GM18526 (cell line): Measurements from ENCODE around the gene GNG13.

Experiments
- POLR2A ChIP-seq: IDR thresholded peaks from 3 replicates; pipeline ENCODE4 v1.6.1; 2011; ENCODE audit not compliant: insufficient read length; ENCODE audit errors: extremely low read depth

GNG13 gene

DNA sequence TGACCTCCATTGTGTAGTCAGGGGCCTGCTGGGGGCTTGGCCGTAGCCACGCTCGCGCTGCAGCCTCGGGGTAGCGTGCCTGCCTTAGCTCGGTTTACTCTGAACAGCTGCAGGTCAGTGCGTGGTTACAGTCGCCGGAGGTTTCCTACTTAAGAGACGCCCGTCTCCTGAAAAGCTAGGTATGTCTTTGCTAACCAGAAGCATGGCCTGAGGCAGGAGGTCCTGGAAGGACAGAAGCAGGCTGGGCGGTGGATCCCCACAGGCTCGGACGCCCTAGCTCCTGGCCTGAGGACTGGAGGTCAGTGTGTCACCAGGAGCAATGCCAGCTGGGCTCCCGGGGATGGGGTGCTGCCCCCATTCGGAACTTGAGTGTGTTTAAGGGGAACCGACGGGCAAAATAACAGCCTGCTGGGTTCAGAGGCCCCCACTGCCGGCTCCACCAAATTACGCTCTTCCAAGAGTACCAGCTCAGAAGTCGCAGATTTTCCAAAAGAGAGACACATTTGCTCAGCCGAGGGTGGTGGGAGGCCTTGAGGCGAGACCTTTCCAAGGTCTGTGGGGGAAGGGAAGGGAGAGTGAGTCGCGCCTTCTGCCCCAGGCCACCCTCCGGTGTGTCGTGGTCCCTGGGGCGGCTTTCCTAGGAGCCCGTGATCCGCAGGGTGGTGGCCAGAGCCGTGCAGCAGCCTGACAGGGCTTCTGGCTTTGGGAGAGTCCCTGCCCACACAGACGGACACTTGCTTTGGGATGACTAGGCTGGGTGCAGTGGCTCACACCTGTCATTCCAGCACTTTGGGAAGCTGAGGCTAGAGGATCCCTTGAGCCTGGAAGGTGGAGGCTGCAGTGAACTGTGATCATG is 3.9 kb upstream of the GNG13 start:
- TF ChIP-seq POLR2A, result no peak

DNA sequence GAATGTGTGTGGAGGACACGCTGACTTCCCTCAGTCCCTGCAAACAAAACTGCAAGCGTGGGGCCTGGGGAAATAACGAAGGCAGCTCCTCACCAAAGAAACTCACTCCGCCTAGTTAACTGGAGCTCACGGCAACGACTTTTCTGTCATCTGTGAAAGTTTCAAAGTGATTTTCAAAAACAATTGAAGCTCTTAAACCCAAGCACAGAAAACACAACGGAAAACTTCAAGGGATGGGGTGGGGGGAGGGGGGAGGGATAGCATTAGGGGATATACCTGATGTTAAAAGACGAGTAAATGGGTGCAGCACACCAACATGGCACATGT is 3.2 kb upstream of the GNG13 start:
- no peak for TF ChIP-seq POLR2A

DNA sequence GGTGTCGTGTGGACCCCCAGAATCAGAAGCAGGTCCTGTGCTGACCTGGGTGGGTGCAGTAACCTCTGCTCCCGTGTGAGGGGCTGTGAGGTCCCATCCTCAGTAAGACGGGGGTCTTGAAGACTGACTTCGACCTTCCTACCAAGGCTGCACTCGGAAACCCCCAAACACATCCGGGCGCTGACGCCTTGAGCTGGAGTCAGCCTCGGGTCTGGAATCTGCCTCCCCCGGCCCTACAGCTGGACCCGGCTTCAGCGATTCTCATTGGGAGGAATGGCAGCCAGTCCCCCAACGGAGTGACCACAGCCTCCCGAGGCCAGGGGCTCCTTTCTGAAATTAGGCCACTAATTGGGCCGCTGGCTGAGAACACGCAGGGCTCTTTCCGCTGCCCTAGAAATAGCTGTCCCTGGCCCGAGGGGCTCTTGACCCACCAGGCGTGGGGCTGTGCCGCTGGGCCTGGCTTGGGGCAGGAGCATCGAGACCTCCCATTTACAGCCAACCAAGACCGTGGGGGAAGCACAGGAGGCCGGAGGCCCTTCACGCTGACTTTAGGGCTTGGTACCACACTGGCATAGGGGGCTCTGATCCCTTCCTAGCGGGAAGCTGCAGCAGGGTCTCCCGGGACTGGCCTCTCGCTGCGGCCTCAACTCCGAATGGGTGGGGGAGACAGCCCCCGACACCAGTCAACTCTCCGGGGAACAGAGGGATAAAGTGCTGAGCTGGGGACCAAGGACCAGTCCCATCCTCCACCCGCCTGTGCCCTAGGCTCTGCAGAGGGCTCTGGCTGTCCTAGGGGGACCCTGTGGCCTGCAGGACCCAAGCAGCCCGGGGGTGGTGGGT is 2.6 kb upstream of the GNG13 start:
- TF ChIP-seq POLR2A, result no peak

DNA sequence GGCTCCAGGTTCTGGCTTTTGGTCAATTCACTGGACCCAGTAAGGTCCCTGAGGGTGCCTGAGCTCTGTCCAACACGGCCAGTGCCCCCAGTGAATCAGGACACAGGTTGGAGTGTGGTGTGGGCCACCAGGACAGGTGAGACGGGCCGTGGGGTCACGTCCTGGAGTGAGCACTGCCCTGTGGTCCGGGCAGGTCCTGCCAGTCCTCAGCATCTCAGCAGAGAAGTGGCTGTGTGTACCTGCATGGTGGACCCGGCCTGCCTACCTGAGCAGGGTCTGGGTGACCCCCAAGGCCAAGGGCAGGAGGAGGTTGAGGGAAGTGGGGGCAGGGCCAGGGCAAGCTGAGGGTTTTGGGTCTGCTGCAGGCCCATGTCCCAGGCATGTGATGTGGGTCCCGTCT is 1.9 kb upstream of the GNG13 start:
- no peak for TF ChIP-seq POLR2A

DNA sequence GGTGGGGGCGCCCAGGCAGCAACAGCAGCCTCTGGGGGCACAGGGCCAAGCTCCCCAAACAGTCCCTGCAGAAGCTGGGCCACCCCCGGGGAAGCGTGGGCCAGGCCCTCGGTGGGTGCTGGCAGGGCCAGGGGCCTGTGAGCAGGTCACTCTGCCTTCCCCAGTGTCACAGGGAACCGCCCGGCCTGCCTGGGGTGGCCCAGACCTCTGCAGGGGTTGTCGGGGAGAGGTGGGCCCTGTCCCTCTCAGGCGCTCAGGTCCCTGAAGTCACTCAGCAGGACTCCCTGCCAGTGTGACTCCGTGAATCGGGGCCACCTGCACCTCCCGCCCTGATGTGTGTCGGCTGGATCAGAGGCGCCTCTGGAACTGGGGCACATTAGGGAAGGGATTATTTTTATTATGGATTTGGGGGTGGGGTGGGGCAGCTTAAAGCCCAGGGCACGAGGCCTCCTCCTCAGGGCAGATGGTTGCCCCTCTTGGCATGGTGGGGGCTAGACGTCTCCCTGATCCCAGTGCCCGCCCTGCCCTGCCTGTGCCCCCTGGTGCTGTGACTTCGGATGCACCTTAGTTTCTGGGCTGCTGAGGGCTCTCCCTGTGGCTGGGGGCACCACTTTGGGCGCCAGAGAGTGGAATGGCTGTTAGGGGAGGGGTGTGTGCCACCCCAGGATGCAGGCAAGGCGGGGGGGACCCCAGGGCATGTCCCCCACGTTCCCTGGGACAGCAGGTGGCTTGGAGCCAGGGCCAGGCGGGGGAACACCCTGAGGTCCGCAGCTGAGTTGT is 1.2 kb upstream of the GNG13 start:
- no peak for TF ChIP-seq POLR2A

DNA sequence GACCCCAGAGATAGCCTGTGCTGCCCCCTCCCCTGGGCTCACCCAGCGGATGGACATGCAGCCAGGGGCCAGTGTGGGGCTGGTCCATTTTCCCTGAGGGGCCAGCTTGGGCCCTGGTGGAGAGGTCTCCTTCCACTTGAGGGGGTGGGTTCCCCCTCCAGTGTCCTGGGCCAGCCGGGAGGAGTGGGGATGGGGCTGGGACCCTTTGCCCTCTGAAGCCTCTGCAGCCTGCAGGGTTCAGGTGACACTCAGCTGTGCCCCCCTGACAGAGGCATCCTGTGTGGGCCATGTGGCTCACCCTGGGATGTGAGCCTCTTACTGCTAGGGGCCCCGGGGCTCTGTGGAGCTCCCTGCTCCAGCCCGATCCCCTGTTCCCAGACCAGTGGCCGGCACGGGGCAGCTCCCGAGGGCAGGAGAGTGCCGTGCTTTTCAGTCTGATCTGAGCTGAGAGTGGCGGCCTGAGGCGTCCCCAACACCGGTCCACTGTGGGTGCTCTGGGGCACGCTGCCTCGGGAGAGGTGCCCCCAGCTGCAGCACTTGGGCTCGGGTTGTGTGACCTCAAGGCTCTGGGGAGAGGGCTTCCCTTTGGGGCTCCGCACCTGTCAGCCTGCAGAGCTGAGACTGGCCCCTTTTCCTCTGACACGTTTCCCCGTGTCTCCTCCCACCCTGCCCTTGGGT is 439 bp upstream of the GNG13 start:
- TF ChIP-seq POLR2A, result no peak

DNA sequence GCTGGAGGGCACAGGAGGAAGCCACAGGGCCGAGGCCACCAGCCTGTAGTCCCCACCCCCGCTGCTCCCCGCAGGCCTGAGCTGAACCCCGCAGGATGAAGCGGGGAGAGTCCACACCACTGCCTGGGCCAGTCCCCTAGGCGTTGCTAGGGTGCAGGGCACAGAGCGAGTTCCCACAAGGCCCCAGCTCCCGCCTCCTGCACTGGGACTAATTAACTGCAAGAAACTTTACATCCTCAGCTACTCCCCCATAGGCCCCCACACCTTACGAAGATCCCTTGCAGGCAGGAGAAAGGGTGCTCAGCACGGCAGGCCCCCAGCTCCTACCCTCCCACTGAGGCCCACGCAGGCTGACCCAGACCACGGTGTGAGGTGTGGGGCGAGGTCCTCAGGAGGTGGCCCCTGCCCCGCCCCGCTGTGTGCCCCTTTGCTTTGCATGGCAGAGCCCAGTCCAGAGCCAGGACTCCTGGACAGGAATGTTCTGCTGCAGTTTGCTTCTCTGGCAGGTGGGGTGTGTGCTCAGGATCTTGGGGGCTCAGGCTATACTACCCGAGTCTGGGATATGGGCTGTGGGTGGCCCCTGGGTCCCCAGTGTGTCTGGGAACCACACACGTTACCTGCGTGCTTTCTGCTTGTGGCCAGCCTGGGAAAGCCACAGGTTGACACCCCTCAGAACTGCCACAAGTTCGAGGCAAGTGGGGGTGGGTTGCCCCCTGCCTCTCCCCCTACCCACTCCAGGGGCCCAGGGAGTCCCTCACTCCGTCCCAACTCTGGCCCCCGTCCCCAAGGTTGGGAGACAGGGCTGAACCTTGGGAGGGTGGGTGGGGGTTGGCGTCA is 1.2 kb downstream of the GNG13 start:
- TF ChIP-seq POLR2A, result no peak

DNA sequence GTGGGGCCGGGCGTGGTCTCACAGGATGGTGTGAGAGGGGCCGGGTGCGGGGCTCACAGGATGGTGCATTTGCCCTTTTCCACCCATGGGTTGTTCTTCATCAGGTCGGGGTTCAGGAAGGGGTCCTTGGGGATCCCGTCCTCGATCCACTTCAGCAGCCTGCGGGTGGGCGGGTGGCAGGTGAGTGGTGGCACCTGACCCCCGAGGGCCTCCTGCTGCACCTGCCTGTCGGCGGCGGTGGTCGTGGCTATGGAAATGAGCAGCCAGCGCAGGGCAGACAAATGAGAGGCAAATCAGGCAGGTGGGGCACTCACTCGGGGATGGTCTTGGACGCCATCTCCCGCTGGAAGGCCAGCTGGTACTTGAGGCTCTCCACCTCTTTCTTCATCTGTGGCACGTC is 1.9 kb downstream of the GNG13 start:
- TF ChIP-seq POLR2A, result no peak

DNA sequence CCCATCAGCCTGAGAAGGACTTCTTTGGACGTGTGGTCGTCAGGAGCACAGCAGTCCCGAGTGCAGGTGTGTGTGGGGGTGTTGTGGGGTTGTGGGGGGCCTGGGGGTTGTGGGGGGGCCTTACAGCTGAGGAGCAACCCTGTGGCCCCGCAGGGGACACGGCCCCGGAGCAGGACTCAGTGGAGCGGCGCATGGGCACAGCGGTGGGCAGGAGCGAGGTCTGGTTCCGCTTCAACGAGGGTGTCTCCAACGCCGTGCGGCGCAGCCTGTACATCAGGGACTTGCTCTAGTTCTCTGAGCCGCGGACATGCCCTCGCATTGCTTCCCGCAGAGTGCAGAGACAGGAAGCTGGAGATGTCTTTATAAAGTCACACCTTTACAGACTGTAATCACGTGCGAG is 2.8 kb downstream of the GNG13 start:
- no peak for TF ChIP-seq POLR2A

DNA sequence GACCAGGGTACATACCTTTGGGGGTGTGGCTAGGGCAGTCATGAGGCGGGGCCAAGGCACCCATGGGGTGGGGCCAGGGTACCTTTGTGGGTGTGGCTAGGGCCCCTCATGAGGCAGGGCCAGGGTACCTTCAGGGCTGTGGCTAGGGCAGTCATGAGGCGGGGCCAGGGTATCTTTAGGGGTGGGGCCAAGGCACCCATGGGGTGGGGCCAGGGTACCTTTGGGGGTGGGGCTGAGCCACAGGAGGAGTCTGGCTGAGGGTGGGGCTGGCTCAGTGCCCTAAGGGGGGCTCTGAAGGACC is 3.5 kb downstream of the GNG13 start:
- TF ChIP-seq POLR2A, result no peak

DNA sequence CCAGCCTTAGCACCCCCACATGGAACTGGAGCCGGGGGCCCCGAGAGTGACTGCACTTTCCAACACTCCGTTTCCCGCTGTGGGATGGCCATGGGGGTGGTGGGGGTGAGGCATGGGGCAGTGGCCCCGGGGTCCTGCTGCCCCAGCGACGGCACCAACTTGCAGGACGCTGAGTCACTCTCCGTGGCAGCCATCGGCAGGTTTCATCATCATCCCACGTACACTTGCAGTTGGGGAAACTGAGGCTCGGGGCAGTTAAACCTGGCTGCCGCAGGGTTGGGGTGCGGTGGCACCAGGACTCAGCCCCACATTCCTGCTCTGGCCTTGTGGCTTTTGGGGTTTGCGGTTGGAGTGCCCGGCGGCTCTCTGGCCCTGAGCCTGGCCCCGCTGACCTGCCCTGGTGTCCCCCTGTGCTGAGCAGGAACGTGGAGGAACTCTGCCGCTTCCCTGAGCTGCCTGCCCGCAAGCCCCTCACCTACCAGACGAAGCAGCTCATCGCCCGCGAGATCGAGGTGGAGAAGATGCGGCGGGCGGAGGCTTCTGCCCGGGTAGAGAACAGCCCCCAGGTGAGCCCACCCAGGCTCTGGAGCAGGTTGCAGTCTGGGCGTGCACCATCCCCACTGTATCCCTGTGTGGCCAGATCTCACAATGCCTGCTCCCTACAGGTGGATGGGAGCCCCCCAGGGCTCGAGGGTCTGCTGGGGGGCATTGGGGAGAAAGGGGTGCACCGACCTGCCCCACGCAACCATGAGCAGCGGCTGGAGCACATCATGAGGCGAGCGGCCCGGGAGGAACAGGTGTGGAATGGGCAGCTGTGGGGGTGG is 4.0 kb downstream of the GNG13 start:
- no peak for TF ChIP-seq POLR2A

DNA sequence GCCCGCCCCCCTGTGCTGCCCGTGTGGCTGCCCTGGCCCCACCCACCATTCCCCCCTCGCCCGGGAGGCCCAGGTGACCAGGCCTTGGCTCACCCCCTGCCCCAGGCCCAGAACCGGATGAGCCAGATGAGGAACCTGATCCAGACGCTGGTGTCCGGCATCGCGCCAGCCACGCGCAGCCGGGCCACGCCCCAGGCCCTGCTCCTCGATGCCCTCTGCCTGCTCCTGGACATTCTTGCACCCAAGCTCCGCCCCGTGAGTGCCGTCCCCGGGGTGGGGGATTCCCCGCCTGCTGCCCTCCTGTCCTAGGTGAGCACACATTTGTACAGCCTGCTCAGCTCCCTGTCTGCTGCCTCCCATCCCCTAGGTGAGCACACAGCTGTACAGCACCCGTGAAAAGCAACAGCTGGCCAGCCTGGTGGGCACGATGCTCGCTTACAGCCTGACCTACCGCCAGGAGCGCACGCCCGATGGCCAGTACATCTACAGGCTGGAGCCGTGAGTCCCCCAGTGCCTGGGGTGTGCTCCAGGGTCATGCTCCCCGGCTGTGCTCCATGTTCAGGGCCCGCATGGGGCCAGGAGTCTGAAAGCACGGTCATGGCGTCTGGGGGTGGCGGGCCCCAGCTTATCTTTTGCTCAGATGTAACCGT is 4.8 kb downstream of the GNG13 start:
- TF ChIP-seq POLR2A, result no peak

DNA sequence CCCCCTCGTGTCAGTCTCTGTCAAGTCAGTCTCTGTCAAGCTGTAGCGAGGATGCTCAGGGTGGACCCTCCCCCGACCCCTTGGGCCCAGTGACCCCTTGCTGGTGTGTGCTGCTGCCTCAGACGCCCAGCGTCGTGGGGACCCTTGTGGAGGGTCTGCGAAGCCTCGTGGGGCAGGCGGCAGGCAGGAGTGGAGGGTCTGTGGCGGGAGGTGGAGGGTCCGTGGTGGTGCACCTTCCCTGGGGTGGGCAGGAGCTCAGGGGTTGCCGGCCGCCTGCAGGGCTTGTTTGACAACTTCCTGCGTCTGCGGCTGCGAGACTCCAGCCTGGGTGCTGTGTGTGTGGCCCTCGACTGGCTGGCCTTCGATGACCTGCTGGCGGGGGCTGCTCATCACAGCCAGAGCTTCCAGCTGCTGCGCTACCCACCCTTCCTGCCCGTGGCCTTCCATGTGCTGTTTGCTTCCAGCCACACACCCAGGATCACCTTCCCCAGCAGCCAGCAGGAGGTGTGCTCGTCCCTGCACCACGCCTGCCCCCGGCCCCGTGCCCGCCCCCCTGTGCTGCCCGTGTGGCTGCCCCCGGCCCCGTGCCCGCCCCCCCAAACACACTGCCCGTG is 5.6 kb downstream of the GNG13 start:
- TF ChIP-seq POLR2A, result no peak
